SW480 (cell line): ENCODE data around the gene ATF1.
"Not testable (repeated sequence)": the region's sequence is repeated elsewhere in the genome, so short reads cannot be mapped to it uniquely, and the experiment has no call there.

Source experiments
- DNase-seq: peaks from one replicate; pipeline ENCODE4 v3.0.0-alpha.2; 2016; ENCODE audit warnings: low spot score

ATF1 gene

GRCh38 chr12:50862316-50862715 lies 98.4 kb downstream of the ATF1 start:
- DNase-seq, result no peak

GRCh38 chr12:50865266-50865665 lies 101.4 kb downstream of the ATF1 start:
- DNase-seq, result no peak

GRCh38 chr12:50868881-50869280 lies 105.0 kb downstream of the ATF1 start:
- not testable (repeated sequence) for DNase-seq
